AG04450 (cell line): ENCODE data around the gene MMS22L. TPM values are rescaled to one million over a fixed set of nuclear protein-coding genes. Genes with fewer than 3 reads are reported as not detected.

Experiments
- CTCF ChIA-PET: fragments of 300-600, 350-600 bp; formaldehyde crosslinking; extraction: SDS; loops from one replicate; lab custom pipeline; 2022; ENCODE audit warnings: antibody characterized with exemption, inconsistent platforms; lab: Charles Lee
- POLR2A ChIA-PET: fragments of 350-600 bp; formaldehyde crosslinking; extraction: SDS; loops from one replicate; lab custom pipeline; 2021; ENCODE audit warnings: antibody characterized with exemption, inconsistent platforms; lab: Yijun Ruan, JAX
- DNase-seq: peaks from one replicate; pipeline ENCODE4 v3.0.0-alpha.2; 2011; ENCODE audit warnings: low read depth, low spot score
- H3K27ac ChIP-seq: one replicate; pipeline ENCODE4 v1.5.1; 2012; ENCODE audit warnings: low read depth, low read length, control low read depth
- H3K27me3 ChIP-seq: one replicate; pipeline ENCODE4 v1.6.0; 2012; ENCODE audit warnings: low read length; ENCODE audit not compliant: control insufficient read depth, insufficient read depth
- H3K4me3 ChIP-seq: 2 replicates; pipeline ENCODE4 v1.5.1; 2011; ENCODE audit warnings: mild to moderate bottlenecking, low read depth, low read length, control low read depth
- H3K9me3 ChIP-seq: 2 replicates; pipeline ENCODE4 v1.5.1; 2012; ENCODE audit warnings: low read length; ENCODE audit not compliant: control insufficient read depth, insufficient read depth
- CTCF ChIP-seq: IDR thresholded peaks from 2 replicates; pipeline ENCODE4 v1.5.1; 2011; ENCODE audit warnings: low read depth, low read length, control low read depth, inconsistent platforms
- polyA plus RNA-seq: library from polyadenylated mRNA; depleted of rRNA; stranded (reverse); fragments of >200 nt; gene quantifications from 2 replicates; pipeline ENCODE4 v1.2.3, GENCODE V29; 2011

The MMS22L gene
- polyA plus RNA-seq, 1 experiment, result 8.9 TPM

- no peaks in the 10 kb centered on the region for H3K9me3 ChIP-seq
- TF ChIP-seq CTCF, result no peak
- H3K4me3 ChIP-seq, result no peak overlapping the region
- CTCF ChIA-PET, result interaction anchor here (1.5 kb wide), 1 partner anchor 33 kb away, joined by 5 read pairs; no protein-coding TSS in a partner anchor
- no peaks in the 10 kb centered on the region for H3K27me3 ChIP-seq
- DNase-seq, result no peak
- H3K27ac ChIP-seq, result no peak overlapping the region
- POLR2A ChIA-PET, result no interaction called here
These were observed 129.0 kb downstream of the MMS22L start for GRCh38 chr6:97154015-97154414.

GRCh38 chr6:97151601-97152000 lies 131.4 kb downstream of the MMS22L start:
- no peak overlapping the region for H3K4me3 ChIP-seq
- ChIA-PET POLR2A (no interaction called here), CTCF (no interaction called here)
- no peak overlapping the region for H3K27ac ChIP-seq
- TF ChIP-seq CTCF, result no peak
- H3K9me3 ChIP-seq, result no peaks in the 10 kb centered on the region
- no peak for DNase-seq
- H3K27me3 ChIP-seq, result no peaks in the 10 kb centered on the region

GRCh38 chr6:97150932-97151331 lies 132.1 kb downstream of the MMS22L start:
- no peak for TF ChIP-seq CTCF
- POLR2A ChIA-PET, result no interaction called here
- H3K4me3 ChIP-seq, result no peak overlapping the region
- DNase-seq, result no peak
- H3K9me3 ChIP-seq, result no peaks in the 10 kb centered on the region
- no peak overlapping the region for H3K27ac ChIP-seq
- H3K27me3 ChIP-seq, result no peaks in the 10 kb centered on the region
- CTCF ChIA-PET, result no interaction called here

GRCh38 chr6:97147421-97147820 lies 135.6 kb downstream of the MMS22L start:
- no peak for TF ChIP-seq CTCF
- H3K9me3 ChIP-seq, result no peaks in the 10 kb centered on the region
- H3K4me3 ChIP-seq, result no peak overlapping the region
- DNase-seq, result no peak
- ChIA-PET POLR2A (no interaction called here), CTCF (interaction anchor here (2.0 kb wide), 1 partner anchor 39 kb away, joined by 9 read pairs; no protein-coding TSS in a partner anchor)
- no peak overlapping the region for H3K27ac ChIP-seq
- H3K27me3 ChIP-seq, result no peaks in the 10 kb centered on the region

- Histone ChIP-seq H3K27ac (no peak overlapping the region), H3K27me3 (no peaks in the 10 kb centered on the region), H3K9me3 (no peaks in the 10 kb centered on the region), H3K4me3 (no peak overlapping the region)
- CTCF ChIA-PET, result interaction anchor here (0.6 to 1.1 kb wide), 2 partner anchors 42 to 110 kb away, joined by 3 read pairs; no protein-coding TSS in a partner anchor
- no peak for DNase-seq
- POLR2A ChIA-PET, result no interaction called here
- TF ChIP-seq CTCF, result no peak
These were observed 137.3 kb downstream of the MMS22L start for GRCh38 chr6:97145691-97146090.
